ENCODE data around the gene UBL4B.

GRCh38 chr1:110118636-110119396, 6.6 kb downstream of the UBL4B start:
- TF ChIP-seq CTCF (IDR thresholded peaks at IDR 0.05) (no peak), POLR2A (IDR thresholded peaks at IDR 0.05) (no peak)
